Endothelial cell of umbilical vein (primary cell): ENCODE data around the gene STH.

Experiments
- CTCF ChIP-seq, 2 donors: IDR thresholded peaks; 1 replicate in 1 of 2; 2 replicates in 1 of 2; pipeline ENCODE4 v1.5.1; 2011; ENCODE audit warnings: low read length in 2 of 2, mild to moderate bottlenecking in 2 of 2, moderate library complexity in 2 of 2, control low read depth in 1 of 2, inconsistent platforms in 1 of 2, low read depth in 1 of 2; ENCODE audit not compliant: insufficient read depth in 1 of 2; ENCODE audit errors: extremely low read depth in 1 of 2
- EZH2 ChIP-seq: IDR thresholded peaks from 2 replicates; pipeline ENCODE4 v1.6.1; 2012; ENCODE audit warnings: borderline replicate concordance, low read depth, mild to moderate bottlenecking, moderate library complexity, low read length, inconsistent platforms; ENCODE audit not compliant: severe bottlenecking
- GATA2 ChIP-seq: IDR thresholded peaks from 2 replicates; pipeline ENCODE4 v1.7.0; 2011; ENCODE audit warnings: low read depth, mild to moderate bottlenecking, moderate library complexity, mixed read lengths, low read length; ENCODE audit not compliant: insufficient read length, insufficient read depth
- JUN ChIP-seq: IDR thresholded peaks from 2 replicates; pipeline ENCODE4 v1.6.1; 2011; ENCODE audit warnings: borderline replicate concordance, low read depth; ENCODE audit not compliant: insufficient read length, insufficient read depth
- MAX ChIP-seq: IDR thresholded peaks from 2 replicates; pipeline ENCODE4 v1.6.1; 2011; ENCODE audit not compliant: insufficient read depth, insufficient read length
- MYC ChIP-seq: IDR thresholded peaks from one replicate; pipeline ENCODE4 v1.6.1; 2011; ENCODE audit warnings: mild to moderate bottlenecking, low read depth, low read length
- POLR2A ChIP-seq: IDR thresholded peaks from 2 replicates; pipeline ENCODE4 v1.6.1; 2012; ENCODE audit warnings: low read depth, mild to moderate bottlenecking, control low read depth, low read length

- TF ChIP-seq CTCF (IDR thresholded peaks at IDR 0.05; ENCODE audit: extremely low read depth in 1 of 2, insufficient read depth in 1 of 2, low read depth in 1 of 2, low read length in 2 of 2) (no peak), EZH2 (no peak), GATA2 (no peak), POLR2A (no peak), MAX (no peak), MYC (no peak), JUN (no peak)
Observed at GRCh38 chr17:45996282-45996937, 2.6 kb upstream of the STH start.
